Embryonic facial prominence (tissue), 1 donor: ENCODE measurements around the gene GLYATL3.
"Not testable (repeated sequence)": the region's sequence is repeated elsewhere in the genome, so short reads cannot be mapped to it uniquely, and the experiment has no call there.

ENCODE experiments used
- DNase-seq: peaks from one replicate; pipeline ENCODE4 v3.0.0-alpha.2; 2016; ENCODE audit errors: extremely low spot score

Gene GLYATL3

GRCh38 chr6:49499623-49500022 is at the start of gene GLYATL3:
TSS of gene GLYATL3 (plus strand) at chr6:49499923. CDS start at chr6:49511991, 12,068 bp downstream.
- no peak for DNase-seq

GRCh38 chr6:49453221-49453620 is 46.5 kb upstream of the GLYATL3 start:
- DNase-seq = no peak

GRCh38 chr6:49454787-49455709 is 44.7 kb upstream of the GLYATL3 start:
- no peak for DNase-seq

GRCh38 chr6:49457771-49458170 is 42.0 kb upstream of the GLYATL3 start:
- DNase-seq = no peak

- DNase-seq = no peak
Observed at GRCh38 chr6:49462071-49462470, 37.7 kb upstream of the GLYATL3 start.

GRCh38 chr6:49462599-49462926 is 37.2 kb upstream of the GLYATL3 start:
- DNase-seq = no peak

- DNase-seq = peak; percentile 96
Observed at GRCh38 chr6:49462927-49463611, 36.7 kb upstream of the GLYATL3 start, which contains the start of the genes CENPQ and MMUT. TSS of gene CENPQ (plus strand) at chr6:49463370. CDS start at chr6:49470177, 6,807 bp downstream. TSS of gene MMUT (minus strand) at chr6:49463253. CDS start at chr6:49459466, 3,787 bp downstream.

- no peak for DNase-seq
Observed at GRCh38 chr6:49463612-49463967, 36.1 kb upstream of the GLYATL3 start.

GRCh38 chr6:49464691-49465090 is 35.0 kb upstream of the GLYATL3 start:
- no peak for DNase-seq

- DNase-seq = no peak
Observed at GRCh38 chr6:49468042-49468441, 31.7 kb upstream of the GLYATL3 start.

GRCh38 chr6:49476564-49476963 is 23.2 kb upstream of the GLYATL3 start:
- DNase-seq = not testable (repeated sequence)

- no peak for DNase-seq
Observed at GRCh38 chr6:49479308-49479970, 20.3 kb upstream of the GLYATL3 start.

GRCh38 chr6:49481846-49482245 is 17.9 kb upstream of the GLYATL3 start:
- DNase-seq = not testable (repeated sequence)

- not testable (repeated sequence) for DNase-seq
Observed at GRCh38 chr6:49483380-49483779, 16.3 kb upstream of the GLYATL3 start.

- no peak for DNase-seq
Observed at GRCh38 chr6:49490633-49491032, 9.1 kb upstream of the GLYATL3 start.

GRCh38 chr6:49497304-49497703 is 2.4 kb upstream of the GLYATL3 start:
- no peak for DNase-seq

- DNase-seq = no peak
Observed at GRCh38 chr6:49499126-49499525, 597 bp upstream of the GLYATL3 start.

- no peak for DNase-seq
Observed at GRCh38 chr6:49504666-49505065, 4.9 kb downstream of the GLYATL3 start.

GRCh38 chr6:49506569-49507111 is 6.9 kb downstream of the GLYATL3 start:
- DNase-seq = no peak

GRCh38 chr6:49509342-49509741 is 9.6 kb downstream of the GLYATL3 start:
- no peak for DNase-seq

GRCh38 chr6:49513153-49513989 is 13.6 kb downstream of the GLYATL3 start:
- no peak for DNase-seq
